Measurements from ENCODE around the gene EDARADD. TPM values are rescaled to one million over a fixed set of nuclear protein-coding genes. Genes with fewer than 3 reads are reported as not detected.

Gene EDARADD
- total RNA-seq, 1 experiment from 2014 or later = 0.30 TPM

GRCh38 chr1:236511735-236512418 lies 117.8 kb downstream of the EDARADD start (continued):
- no peak for TF ChIP-seq POLR2AphosphoS5 (IDR thresholded peaks at IDR 0.05; ENCODE audit: low read depth, low read length)
- no peak for TF ChIP-seq TCF7L2 (IDR thresholded peaks at IDR 0.05; ENCODE audit: borderline replicate concordance, extremely low read depth, insufficient read depth, insufficient read length)
- TF ChIP-seq EZH2phosphoT487 (IDR thresholded peaks at IDR 0.05; ENCODE audit: borderline replicate concordance) = no peak
- no peak for TF ChIP-seq MAX (IDR thresholded peaks at IDR 0.05)

DNA sequence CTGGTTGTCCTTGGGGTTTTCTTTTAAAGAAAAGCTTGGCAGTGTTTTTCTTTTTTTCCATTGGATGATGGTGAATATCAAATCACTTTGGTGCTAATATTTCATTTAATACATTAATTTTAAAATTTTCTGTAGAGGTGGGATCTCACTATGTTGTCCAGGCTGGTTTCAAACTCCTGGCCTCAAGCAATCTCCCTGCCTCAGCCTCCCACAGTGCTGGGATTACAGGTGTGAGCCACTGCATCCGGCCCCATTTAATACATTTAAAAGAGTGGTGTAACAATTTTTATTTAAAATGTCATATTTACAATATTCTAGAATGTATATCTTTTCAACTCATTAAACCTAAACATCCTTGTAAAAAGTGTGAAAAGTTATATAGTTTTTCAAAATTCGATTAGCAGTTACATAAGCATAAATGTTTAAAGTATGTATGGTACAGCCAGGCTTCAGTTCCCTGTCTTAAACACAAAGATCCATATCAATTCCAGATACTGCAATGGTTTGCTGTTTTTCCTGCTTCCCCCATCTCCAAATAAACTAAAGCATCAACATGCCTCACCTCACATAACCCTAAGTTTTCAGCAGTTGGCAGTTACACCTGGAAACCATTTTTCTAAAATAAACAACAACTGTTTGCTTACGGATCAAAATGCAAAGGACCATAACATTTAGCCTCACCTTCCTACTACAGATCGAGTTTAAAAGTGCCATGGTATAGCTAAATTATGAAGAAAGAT lies 120.8 kb downstream of the EDARADD start:
- no peak overlapping the region for H3K4me2 ChIP-seq (ENCODE audit: low read length)
- no peaks in the 10 kb centered on the region for H3K27me3 ChIP-seq (ENCODE audit: insufficient read depth, low read length)
- no peak overlapping the region for H3K9ac ChIP-seq (ENCODE audit: low read length)
- no peaks in the 10 kb centered on the region for H3K36me3 ChIP-seq (ENCODE audit: control insufficient read depth in 1 of 2, insufficient read depth in 2 of 2, low read length in 2 of 2)
- ATAC-seq = no peak
- no peak overlapping the region for H3K27ac ChIP-seq (ENCODE audit: low read depth, low read length)
- no peaks in the 10 kb centered on the region for H3K9me3 ChIP-seq (ENCODE audit: control insufficient read depth in 1 of 2, insufficient read depth in 1 of 2, low read depth in 1 of 2, low read length in 2 of 2)
- no peaks in the 10 kb centered on the region for H3K9me2 ChIP-seq (ENCODE audit: insufficient read depth)
- ChIA-PET POLR2A (no interaction called here), CTCF (no interaction called here), RAD21 (ENCODE audit: low non-redundant PET in 1 of 2, low total read pairs in 2 of 2, uncharacterized antibody in 2 of 2, unreplicated experiment in 2 of 2) (no interaction called here)
- no peak overlapping the region for H2AFZ ChIP-seq (ENCODE audit: low read depth, low read length, poor library complexity, severe bottlenecking)
- no TSS peak for BruUV-seq (replicated peaks)
- no peaks in the 10 kb centered on the region for H4K20me1 ChIP-seq (ENCODE audit: insufficient read depth)
- TF ChIP-seq, protein P1, sequence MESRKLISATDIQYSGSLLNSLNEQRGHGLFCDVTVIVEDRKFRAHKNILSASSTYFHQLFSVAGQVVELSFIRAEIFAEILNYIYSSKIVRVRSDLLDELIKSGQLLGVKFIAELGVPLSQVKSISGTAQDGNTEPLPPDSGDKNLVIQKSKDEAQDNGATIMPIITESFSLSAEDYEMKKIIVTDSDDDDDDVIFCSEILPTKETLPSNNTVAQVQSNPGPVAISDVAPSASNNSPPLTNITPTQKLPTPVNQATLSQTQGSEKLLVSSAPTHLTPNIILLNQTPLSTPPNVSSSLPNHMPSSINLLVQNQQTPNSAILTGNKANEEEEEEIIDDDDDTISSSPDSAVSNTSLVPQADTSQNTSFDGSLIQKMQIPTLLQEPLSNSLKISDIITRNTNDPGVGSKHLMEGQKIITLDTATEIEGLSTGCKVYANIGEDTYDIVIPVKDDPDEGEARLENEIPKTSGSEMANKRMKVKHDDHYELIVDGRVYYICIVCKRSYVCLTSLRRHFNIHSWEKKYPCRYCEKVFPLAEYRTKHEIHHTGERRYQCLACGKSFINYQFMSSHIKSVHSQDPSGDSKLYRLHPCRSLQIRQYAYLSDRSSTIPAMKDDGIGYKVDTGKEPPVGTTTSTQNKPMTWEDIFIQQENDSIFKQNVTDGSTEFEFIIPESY (IDR thresholded peaks at IDR 0.05; ENCODE audit: extremely low read depth, insufficient replicate concordance, low read length) = no peak
- no peak for TF ChIP-seq SRF (IDR thresholded peaks at IDR 0.05; ENCODE audit: low read depth)
- no peak for TF ChIP-seq JUND (IDR thresholded peaks at IDR 0.05)
- TF ChIP-seq ZNF274 (IDR thresholded peaks at IDR 0.05; ENCODE audit: low read depth, low read length) = no peak
- no peak for TF ChIP-seq SP1 (IDR thresholded peaks at IDR 0.05; ENCODE audit: low read depth)
- TF ChIP-seq YY1 (IDR thresholded peaks at IDR 0.05; ENCODE audit: extremely low read depth, insufficient replicate concordance, low read depth, low read length) = no peak
- TF ChIP-seq EGR1 (IDR thresholded peaks at IDR 0.05; ENCODE audit: low read depth) = no peak
- no peak for TF ChIP-seq POLR2A (IDR thresholded peaks at IDR 0.05; ENCODE audit: borderline replicate concordance, extremely low read depth, insufficient read depth, insufficient read length)
- TF ChIP-seq EZH2phosphoT487 (IDR thresholded peaks at IDR 0.05; ENCODE audit: borderline replicate concordance) = no peak
- TF ChIP-seq MAX (IDR thresholded peaks at IDR 0.05) = no peak
- TF ChIP-seq FOSL1 (IDR thresholded peaks at IDR 0.05; ENCODE audit: low read depth) = no peak
- no peak overlapping the region for H3K4me3 ChIP-seq (replicated peaks in 1 of 2; ENCODE audit: low read depth in 1 of 2, low read length in 2 of 2)
- intact Hi-C loops (cut with micrococcal nuclease) = no loop called here
- H3K4me1 ChIP-seq (ENCODE audit: control insufficient read depth in 1 of 2, insufficient read depth in 2 of 2, low read length in 2 of 2) = no peaks in the 10 kb centered on the region
- DNase-seq (ENCODE audit: low read depth, low spot score) = no peak
- H3K79me2 ChIP-seq (ENCODE audit: insufficient read depth, low read length) = no peaks in the 10 kb centered on the region

Data from HCT116 (cell line).